HepG2 (cell line): ENCODE data around the gene MYCBP2. TPM values are rescaled to one million over a fixed set of nuclear protein-coding genes. Genes with fewer than 3 reads are reported as not detected.
A peak's percentile ranks its signal among the peaks of the same experiment; 100 is the strongest.

Experiments used
- ATAC-seq: fragments of 200-7000 bp; cut with Tn5 transposase; 3 replicates; pipeline ENCODE4 v1.9.1; 2020; ENCODE audit warnings: mild to moderate bottlenecking, moderate library complexity
- BruUV-seq: library from RNA; stranded (reverse); fragments of 400-500 nt; replicated peaks from 2 replicates; lab custom pipeline; 2021; lab: Mats Ljungman, UMichigan
- CTCF ChIA-PET: fragments of 300-600 bp; formaldehyde crosslinking; extraction: SDS; loops from one replicate; lab custom pipeline; 2021; ENCODE audit warnings: low total read pairs, inconsistent platforms, low intra/inter-chr PET ratio; lab: Yijun Ruan, JAX
- POLR2A ChIA-PET: fragments of 350-600 bp; sonication (Branson Sonifier 250); formaldehyde crosslinking; loops from one replicate; lab custom pipeline; 2020; ENCODE audit warnings: antibody characterized with exemption, inconsistent platforms; lab: Yijun Ruan, JAX
- DNase-seq: peaks from one replicate; pipeline ENCODE4 v3.0.0-alpha.2; 2015; ENCODE audit warnings: low spot score
- FAIRE-seq: peaks from 3 replicates; lab custom pipeline; 2011; peaks lifted over from hg19 to GRCh38; lab: Jason Lieb, UNC
- H2AFZ ChIP-seq: one replicate; pipeline ENCODE4 v1.6.1; 2011; ENCODE audit warnings: low read length, inconsistent platforms
- H3K27ac ChIP-seq: fragments of 300-600 bp; 3 replicates; pipeline ENCODE4 v1.8.0; 2011; ENCODE audit warnings: mixed run types, mild to moderate bottlenecking, mixed read lengths, low read length, inconsistent platforms; ENCODE audit not compliant: insufficient read depth; ENCODE audit errors: extremely low read length
- H3K27me3 ChIP-seq, 2 experiments: fragments of 200-600 bp in 1 of 2; 2 replicates in 1 of 2; 3 replicates in 1 of 2; pipeline versions ENCODE4 v1.6.0 to v1.8.0; 2011; ENCODE audit warnings: low read length in 2 of 2, mild to moderate bottlenecking in 2 of 2, moderate library complexity in 2 of 2, inconsistent platforms in 1 of 2; ENCODE audit not compliant: insufficient read depth in 2 of 2, control insufficient read depth in 1 of 2
- H3K36me3 ChIP-seq, 2 experiments: fragments of 200-600 bp in 1 of 2; replicated peaks in 1 of 2; 2 replicates in 1 of 2; 3 replicates in 1 of 2; pipeline versions ENCODE4 v1.5.1 to v1.8.0; 2011; ENCODE audit warnings: low read length in 2 of 2, inconsistent platforms in 1 of 2; ENCODE audit not compliant: insufficient read depth in 2 of 2, control insufficient read depth in 1 of 2
- H3K4me1 ChIP-seq: 2 replicates; pipeline ENCODE4 v1.5.1; 2012; ENCODE audit warnings: low read length, inconsistent platforms; ENCODE audit not compliant: insufficient read depth
- H3K4me2 ChIP-seq: 2 replicates; pipeline ENCODE4 v1.6.0; 2011; ENCODE audit warnings: low read depth, low read length, inconsistent platforms
- H3K4me3 ChIP-seq, 3 experiments: fragments of 200-600 bp in 1 of 3; sonication (generic), shearing (Covaris generic) in 1 of 3; replicated peaks in 1 of 3; 2 replicates each; pipeline ENCODE4 v1.5.1; 2011 to 2016; ENCODE audit warnings: low read length in 3 of 3, inconsistent platforms in 2 of 3, low read depth in 2 of 3, mild to moderate bottlenecking in 2 of 3, control low read depth in 1 of 3, mixed read lengths in 1 of 3; ENCODE audit not compliant: insufficient read depth in 1 of 3
- H3K79me2 ChIP-seq: one replicate; pipeline ENCODE4 v1.6.1; 2011; ENCODE audit warnings: low read length, inconsistent platforms; ENCODE audit not compliant: insufficient read depth
- H3K9ac ChIP-seq: 2 replicates; pipeline ENCODE4 v1.6.0; 2011; ENCODE audit warnings: mild to moderate bottlenecking, low read depth, low read length, inconsistent platforms; ENCODE audit not compliant: insufficient read depth
- H3K9me3 ChIP-seq: 2 replicates; pipeline ENCODE4 v1.5.1; 2012; ENCODE audit warnings: mild to moderate bottlenecking, low read length
- H4K20me1 ChIP-seq: 2 replicates; pipeline ENCODE4 v1.6.0; 2011; ENCODE audit warnings: inconsistent platforms, mild to moderate bottlenecking, low read length, moderate library complexity; ENCODE audit not compliant: insufficient read depth
- CEBPB ChIP-seq: IDR thresholded peaks from 2 replicates; pipeline ENCODE4 v1.6.1; 2011; ENCODE audit warnings: low read depth, low read length, improper control_type of control experiment, borderline replicate concordance
- MAFK ChIP-seq, 2 experiments: IDR thresholded peaks in 1 of 2; conservative IDR thresholded peaks in 1 of 2; 2 replicates each; pipeline ENCODE4 v1.6.1; 2011; ENCODE audit warnings: improper control_type of control experiment in 2 of 2, low read length in 2 of 2
- PCBP2 ChIP-seq: fragments of 200-400 bp; formaldehyde crosslinking; optimal IDR thresholded peaks from 2 replicates; pipeline ENCODE3; 2018; ENCODE audit warnings: low read length, low read depth; ENCODE audit not compliant: poor library complexity, severe bottlenecking
- RBM22 ChIP-seq: fragments of 200-400 bp; formaldehyde crosslinking; optimal IDR thresholded peaks from 2 replicates; pipeline ENCODE3; 2017; ENCODE audit warnings: mild to moderate bottlenecking, low read length, moderate library complexity
- ZNF367 ChIP-seq: sonication (generic); formaldehyde crosslinking; IDR thresholded peaks from 2 replicates; pipeline ENCODE4 v1.4.0; 2020; ENCODE audit warnings: missing genetic modification reagents, borderline replicate concordance
- ZNF891 ChIP-seq: sonication (generic); formaldehyde crosslinking; IDR thresholded peaks from 2 replicates; pipeline ENCODE4 v1.5.0; 2020; ENCODE audit warnings: mild to moderate bottlenecking, missing genetic modification reagents
- WGBS: methylation state at CpG from one replicate; pipeline ENCODE4 v1.1.6; 2017; ENCODE audit warnings: low lambda C conversion rate; 5-methylcytosine and 5-hydroxymethylcytosine counted together
- in situ Hi-C: cut with HindIII; loops from 2 replicates; pipeline ENCODE4 v1.10.0; 2017; ENCODE audit warnings: low pct_unique_long_range_greater_than_20kb; ENCODE audit not compliant: extremely low pct_ligation_motif_present
- intact Hi-C: fragments of 100-400 bp; cut with micrococcal nuclease; formaldehyde crosslinking; loops from one replicate; pipeline ENCODE4 v1.10.0; 2022; ENCODE audit not compliant: unreplicated experiment
- polyA plus RNA-seq, 8 experiments: library from polyadenylated mRNA; depleted of rRNA in 3 of 8; stranded (reverse) in 7 of 8; unstranded in 1 of 8; fragments of >200 nt; fragmentation: Illumina TruSeq in 4 of 8; extraction: Trizol in 4 of 8; gene quantifications; 2 replicates each; pipeline versions ENCODE4 v1.2.1 to v1.2.3, GENCODE V29; 2011 to 2016; ENCODE audit warnings: low read depth in 4 of 8, missing spikeins in 1 of 8, mixed read lengths in 1 of 8; ENCODE audit not compliant: insufficient read depth in 1 of 8
- total RNA-seq, 5 experiments: library from RNA; depleted of rRNA; stranded (reverse); fragments of >200 nt; fragmentation: Illumina TruSeq; extraction: Trizol; gene quantifications; 2 replicates each; pipeline ENCODE4 v1.2.3, GENCODE V29; 2016; ENCODE audit warnings: low read depth in 1 of 5

The MYCBP2 gene
- total and polyA plus RNA-seq, 2 of the 13 experiments (the other 11 are each of a cell fraction or from before 2014, with no cell fraction given): 16.3 to 35.3 TPM

GRCh38 chr13:77350811-77351210 is 23.9 kb upstream of the MYCBP2 start:
- Histone ChIP-seq H3K4me2 (no peak overlapping the region), H2AFZ (no peak overlapping the region), H3K27me3 (no peaks in the 10 kb centered on the region), H3K9me3 (no peaks in the 10 kb centered on the region), H3K79me2 (no peaks in the 10 kb centered on the region), H4K20me1 (no peaks in the 10 kb centered on the region), H3K4me3 (no peak overlapping the region), H3K9ac (no peak overlapping the region), H3K36me3 (no peaks in the 10 kb centered on the region), H3K27ac (no peak overlapping the region), H3K4me1 (no peaks in the 10 kb centered on the region)
- DNase-seq (no peak), FAIRE-seq (no peak), ATAC-seq (no peak)
- intact Hi-C loops: loop anchor here (2.0 kb wide), 1 partner anchor 24 kb away; no protein-coding TSS in a partner anchor
- no TSS peak for BruUV-seq
- in situ Hi-C loops: no loop called here
- ChIA-PET POLR2A (no interaction called here), CTCF (no interaction called here)
- TF ChIP-seq ZNF891 (CRISPR knock-in tag): no peak
- TF ChIP-seq PCBP2: no peak
- no peak for TF ChIP-seq MAFK (conservative IDR thresholded peaks at IDR 0.05 in 1 of 2, IDR thresholded peaks at IDR 0.05 in 1 of 2; ENCODE audit: low read length in 2 of 2)
- TF ChIP-seq RBM22: no peak
- 5% methylated on average over 1 of the region's 1 CpG for WGBS

DNA sequence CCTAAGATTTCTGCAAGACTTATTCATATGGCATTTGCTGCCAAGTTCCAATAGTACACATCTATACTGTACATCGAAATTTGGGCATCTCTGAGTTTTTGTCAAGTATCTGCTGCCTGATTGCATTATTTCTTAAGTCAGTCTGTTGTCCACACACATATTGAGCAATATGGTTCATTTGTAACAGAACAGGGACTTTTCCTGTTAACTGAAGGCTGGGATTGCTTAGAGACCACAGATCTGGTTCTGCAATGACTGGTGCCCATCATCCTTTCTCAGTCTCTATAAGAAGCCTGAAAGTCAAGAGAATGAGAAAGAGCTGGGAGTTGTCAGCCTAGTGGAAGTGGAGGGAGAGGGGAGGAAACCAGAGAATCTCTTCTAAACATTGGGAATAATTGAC is 22.5 kb upstream of the MYCBP2 start:
- no peaks in the 10 kb centered on the region for H4K20me1 ChIP-seq
- intact Hi-C loops: no loop called here
- no peak overlapping the region for H3K4me2 ChIP-seq
- H3K9me3 ChIP-seq: no peaks in the 10 kb centered on the region
- WGBS: 0% methylated on average over 1 of the region's 1 CpG
- no peak overlapping the region for H3K4me3 ChIP-seq
- BruUV-seq: no TSS peak
- in situ Hi-C loops: no loop called here
- no peak overlapping the region for H3K9ac ChIP-seq
- ATAC-seq (no peak), FAIRE-seq (no peak), DNase-seq (no peak)
- no peaks in the 10 kb centered on the region for H3K79me2 ChIP-seq
- H3K4me1 ChIP-seq: no peaks in the 10 kb centered on the region
- ChIA-PET POLR2A (no interaction called here), CTCF (no interaction called here)
- H3K27ac ChIP-seq: no peak overlapping the region
- H3K36me3 ChIP-seq: no peaks in the 10 kb centered on the region
- H2AFZ ChIP-seq: no peak overlapping the region
- no peak for TF ChIP-seq ZNF367 (CRISPR knock-in tag)
- peak; percentile 26; the same call in 1 of the 2 replicates for TF ChIP-seq CEBPB
- no peaks in the 10 kb centered on the region for H3K27me3 ChIP-seq
